Transverse colon (tissue), 4 donors: ENCODE data around the gene TAGAP. TPM values are rescaled to one million over a fixed set of nuclear protein-coding genes. Genes with fewer than 3 reads are reported as not detected.
"Not testable (repeated sequence)": the region's sequence is repeated elsewhere in the genome, so short reads cannot be mapped to it uniquely, and the experiment has no call there.

ENCODE experiments used
- DNase-seq: peaks from one replicate; pipeline ENCODE4 v3.0.0-alpha.2; 2019
- H3K27ac ChIP-seq, 4 donors: fragments of 200-600 bp; sonication (generic); 2 replicates each; pipeline ENCODE4 v1.5.1; 2016 to 2018; ENCODE audit warnings: inconsistent platforms in 4 of 4
- H3K27me3 ChIP-seq: fragments of 200-600 bp; sonication (generic); 2 replicates; pipeline ENCODE4 v1.5.1; 2017; ENCODE audit warnings: inconsistent platforms
- H3K36me3 ChIP-seq, 4 donors: fragments of 200-600 bp; sonication (generic); 2 replicates each; pipeline ENCODE4 v1.5.1; 2017 to 2019; ENCODE audit warnings: inconsistent platforms in 4 of 4
- H3K4me1 ChIP-seq, 4 donors: fragments of 200-600 bp; sonication (generic); 2 replicates each; pipeline ENCODE4 v1.5.1; 2017 to 2020; ENCODE audit warnings: inconsistent platforms in 4 of 4
- H3K4me3 ChIP-seq, 4 donors: fragments of 200-600 bp; sonication (generic); 1 replicate in 1 of 4; 2 replicates in 3 of 4; pipeline versions ENCODE4 v1.5.1 to v1.6.1; 2017 to 2019; ENCODE audit warnings: inconsistent platforms in 4 of 4
- H3K9me3 ChIP-seq, 2 donors: fragments of 200-600 bp; sonication (generic); 2 replicates each; pipeline ENCODE4 v1.5.1; 2017 to 2019; ENCODE audit warnings: inconsistent platforms in 2 of 2
- CTCF ChIP-seq, 5 experiments: fragments of 200-600 bp in 3 of 5; fragments of 450-650 bp in 2 of 5; sonication (generic) in 3 of 5; IDR thresholded peaks; 1 replicate in 2 of 5; 2 replicates in 3 of 5; pipeline ENCODE4 v1.5.1; 2016 to 2017; ENCODE audit warnings: antibody characterized with exemption in 5 of 5, inconsistent platforms in 3 of 5, mild to moderate bottlenecking in 2 of 5, moderate library complexity in 1 of 5
- EP300 ChIP-seq: sonication (generic); formaldehyde crosslinking; IDR thresholded peaks from one replicate; pipeline ENCODE4 v1.6.1; 2017; ENCODE audit warnings: antibody characterized with exemption, low read depth
- POLR2A ChIP-seq: fragments of 450-650 bp; IDR thresholded peaks from one replicate; pipeline ENCODE4 v1.6.1; 2016; ENCODE audit warnings: antibody characterized with exemption, mild to moderate bottlenecking, moderate library complexity
- POLR2AphosphoS5 ChIP-seq, 3 donors: sonication (generic); formaldehyde crosslinking; IDR thresholded peaks; one replicate each; pipeline ENCODE4 v1.6.1; 2016; ENCODE audit warnings: antibody characterized with exemption in 3 of 3
- WGBS, 2 donors: methylation state at CpG; one replicate each; pipeline ENCODE4 v1.1.5; 2018; ENCODE audit warnings: low coverage in 1 of 2; 5-methylcytosine and 5-hydroxymethylcytosine counted together
- in situ Hi-C, 4 donors: fragments of 200-750 bp; cut with MboI; loops; one replicate each; pipeline versions ENCODE4 v1.15.0 to v1.15.1; 2017; ENCODE audit warnings: low sequenced_read_pairs in 3 of 4, low pct_ligation_motif_present in 1 of 4, low pct_unique_long_range_greater_than_20kb in 1 of 4
- intact Hi-C: fragments of 100-400 bp; cut with DNase I; formaldehyde crosslinking; loops from one replicate; pipeline ENCODE4 v1.15.1; 2023; ENCODE audit warnings: low total_unique reads
- total RNA-seq, 4 donors: library from RNA; depleted of rRNA; stranded (reverse); fragments of >200 nt; gene quantifications; one replicate each; pipeline ENCODE4 v1.1.0, GENCODE V29; 2016

Gene TAGAP
- total RNA-seq, 4 donors from 2014 or later = 5.1 to 10.3 (median 8.9) TPM

GRCh38 chr6:158991017-158991723 lies 53.6 kb downstream of the TAGAP start:
- Histone ChIP-seq H3K36me3 (no peaks in the 10 kb centered on the region), H3K4me1 (peaks cover 0 to 9% (median 0%) of the 10 kb centered on the region in 4 donors), H3K4me3 (no peak overlapping the region), H3K9me3 (no peaks in the 10 kb centered on the region), H3K27ac (no peak overlapping the region), H3K27me3 (no peaks in the 10 kb centered on the region)
- in situ Hi-C loops (loop anchor here in 1 of 4 donors (25.0 kb wide), 1 partner anchor 779 kb away; no protein-coding TSS in a partner anchor), intact Hi-C loops (no loop called here)
- TF ChIP-seq POLR2A (no peak), CTCF (IDR thresholded peaks at IDR 0.05) (no peak), POLR2AphosphoS5 (IDR thresholded peaks at IDR 0.05) (no peak), EP300 (no peak)
- no peak for DNase-seq
- WGBS, 2 donors = 97% methylated on average over 2 of the region's 2 CpGs; no CpG with 5 or more reads in 1 of the 2 donors

GRCh38 chr6:158989711-158990110 lies 55.1 kb downstream of the TAGAP start:
- H3K27ac ChIP-seq, H3K27me3 ChIP-seq, H3K36me3 ChIP-seq, H3K4me1 ChIP-seq, H3K4me3 ChIP-seq, DNase-seq, H3K9me3 ChIP-seq, intact Hi-C loops: not testable (repeated sequence)
- in situ Hi-C loops = loop anchor here in 1 of 4 donors (25.0 kb wide), 1 partner anchor 777 kb away; no protein-coding TSS in a partner anchor
- whole genome bisulfite sequencing, 2 donors = 90 to 100% methylated on average over 2 of the region's 2 CpGs

GRCh38 chr6:158988477-158988876 lies 56.3 kb downstream of the TAGAP start:
- H3K36me3 ChIP-seq = no peaks in the 10 kb centered on the region
- no peaks in the 10 kb centered on the region for H3K4me1 ChIP-seq
- TF ChIP-seq EP300 (no peak), POLR2A (no peak), CTCF (IDR thresholded peaks at IDR 0.05) (no peak), POLR2AphosphoS5 (IDR thresholded peaks at IDR 0.05) (no peak)
- 97 to 100% methylated on average over 1 of the region's 1 CpG for WGBS, 2 donors
- no peak for DNase-seq
- intact Hi-C loops = no loop called here
- in situ Hi-C loops = loop anchor here in 1 of 4 donors (25.0 kb wide), 1 partner anchor 776 kb away; no protein-coding TSS in a partner anchor
- no peaks in the 10 kb centered on the region for H3K9me3 ChIP-seq
- no peak overlapping the region for H3K4me3 ChIP-seq
- H3K27ac ChIP-seq = no peak overlapping the region
- no peaks in the 10 kb centered on the region for H3K27me3 ChIP-seq

GRCh38 chr6:158987657-158988056 lies 57.1 kb downstream of the TAGAP start:
- intact Hi-C loops = no loop called here
- TF ChIP-seq EP300 (no peak), CTCF (IDR thresholded peaks at IDR 0.05) (no peak), POLR2A (no peak), POLR2AphosphoS5 (IDR thresholded peaks at IDR 0.05) (no peak)
- in situ Hi-C loops = loop anchor here in 1 of 4 donors (25.0 kb wide), 1 partner anchor 775 kb away; no protein-coding TSS in a partner anchor
- no peaks in the 10 kb centered on the region for H3K4me1 ChIP-seq
- no peak for DNase-seq
- 88 to 100% methylated on average over 1 of the region's 1 CpG for WGBS, 2 donors
- H3K9me3 ChIP-seq = no peaks in the 10 kb centered on the region
- no peak overlapping the region for H3K4me3 ChIP-seq
- H3K27ac ChIP-seq = no peak overlapping the region
- peaks cover 0 to 3% (median 0%) of the 10 kb centered on the region in 4 donors for H3K36me3 ChIP-seq
- H3K27me3 ChIP-seq = no peaks in the 10 kb centered on the region

Other genes with a start within 250 kb of the TAGAP start
- gene EZR, start 225.6 kb downstream of the TAGAP start, total RNA-seq = 100 to 1,000 TPM; 149 to 430 (median 319) TPM
- 10 to 100 TPM; 13.3 to 24.1 (median 23.5) TPM for gene RSPH3, start 44.8 kb downstream of the TAGAP start, total RNA-seq
- 10 to 100 TPM in 1 of 4 donors, 1 to 10 TPM in 2, under 1 TPM in 1; 0.64 to 14.2 (median 2.4) TPM for gene FNDC1, start 124.4 kb upstream of the TAGAP start, total RNA-seq